ENCODE data around the gene ZNF804B.

The ZNF804B gene

GRCh38 chr7:89023877-89024276, 264.4 kb downstream of the ZNF804B start:
- no peak overlapping the region for H3K4me3 ChIP-seq (ENCODE audit: low read depth, low read length)
- no peak for TF ChIP-seq CTCF (IDR thresholded peaks at IDR 0.05; ENCODE audit: control insufficient read depth, extremely low read depth, insufficient read depth)
- no peak for DNase-seq (ENCODE audit: low read depth)

GRCh38 chr7:89027781-89028180, 268.3 kb downstream of the ZNF804B start:
- DNase-seq (ENCODE audit: low read depth), result peak; percentile 45
- no peak for TF ChIP-seq CTCF (IDR thresholded peaks at IDR 0.05; ENCODE audit: control insufficient read depth, extremely low read depth, insufficient read depth)
- no peak overlapping the region for H3K4me3 ChIP-seq (ENCODE audit: low read depth, low read length)

- DNase-seq (ENCODE audit: low read depth), result no peak
Measured at GRCh38 chr7:89028319-89028718, 268.8 kb downstream of the ZNF804B start.

GRCh38 chr7:89029864-89030263, 270.4 kb downstream of the ZNF804B start:
- H3K4me3 ChIP-seq (ENCODE audit: low read depth, low read length), result no peak overlapping the region
- no peak for TF ChIP-seq CTCF (IDR thresholded peaks at IDR 0.05; ENCODE audit: control insufficient read depth, extremely low read depth, insufficient read depth)
- no peak for DNase-seq (ENCODE audit: low read depth)

More at GRCh38 chr7:89028319-89028718, 268.8 kb downstream of the ZNF804B start:
- no peak overlapping the region for H3K4me3 ChIP-seq (ENCODE audit: low read depth, low read length)
- no peak for TF ChIP-seq CTCF (IDR thresholded peaks at IDR 0.05; ENCODE audit: control insufficient read depth, extremely low read depth, insufficient read depth)

GRCh38 chr7:89041240-89041639, 281.7 kb downstream of the ZNF804B start:
- no peak for DNase-seq (ENCODE audit: low read depth)
- no peak for TF ChIP-seq CTCF (IDR thresholded peaks at IDR 0.05; ENCODE audit: control insufficient read depth, extremely low read depth, insufficient read depth)
- no peak overlapping the region for H3K4me3 ChIP-seq (ENCODE audit: low read depth, low read length)

- no peak for DNase-seq (ENCODE audit: low read depth)
- H3K4me3 ChIP-seq (ENCODE audit: low read depth, low read length), result no peak overlapping the region
- no peak for TF ChIP-seq CTCF (IDR thresholded peaks at IDR 0.05; ENCODE audit: control insufficient read depth, extremely low read depth, insufficient read depth)
Measured at GRCh38 chr7:89042940-89043339, 283.4 kb downstream of the ZNF804B start.

GRCh38 chr7:89049043-89049442, 289.5 kb downstream of the ZNF804B start:
- no peak for TF ChIP-seq CTCF (IDR thresholded peaks at IDR 0.05; ENCODE audit: control insufficient read depth, extremely low read depth, insufficient read depth)
- DNase-seq (ENCODE audit: low read depth), result no peak
- no peak overlapping the region for H3K4me3 ChIP-seq (ENCODE audit: low read depth, low read length)

Measured in LNCaP clone FGC (cell line).